ENCODE data around the gene AP2A1.

The AP2A1 gene

DNA sequence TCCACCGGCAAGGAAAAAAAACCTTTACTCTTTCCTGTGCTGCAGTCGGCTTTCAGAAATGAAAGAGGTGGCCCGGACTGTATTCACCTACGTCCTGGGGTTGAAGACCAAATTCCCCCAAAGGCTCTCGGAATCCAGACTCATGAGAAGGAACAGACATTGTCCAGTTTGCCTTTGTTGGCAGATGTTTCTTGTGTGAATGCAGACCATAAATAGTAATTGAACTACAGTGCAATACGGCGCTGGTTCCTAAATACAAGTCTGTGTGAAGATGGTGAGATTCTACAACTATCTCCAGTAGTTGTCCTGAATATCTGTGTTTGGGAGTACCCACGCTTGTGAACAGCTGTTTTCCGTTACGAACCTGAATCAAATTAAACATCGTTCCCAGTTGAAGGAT, 72.9 kb downstream of the AP2A1 start:
- no peak overlapping the region for H3K4me3 ChIP-seq (ENCODE audit: control insufficient read depth, low read depth, low read length)
- no peak for DNase-seq (ENCODE audit: low read depth)
- TF ChIP-seq, protein P1, sequence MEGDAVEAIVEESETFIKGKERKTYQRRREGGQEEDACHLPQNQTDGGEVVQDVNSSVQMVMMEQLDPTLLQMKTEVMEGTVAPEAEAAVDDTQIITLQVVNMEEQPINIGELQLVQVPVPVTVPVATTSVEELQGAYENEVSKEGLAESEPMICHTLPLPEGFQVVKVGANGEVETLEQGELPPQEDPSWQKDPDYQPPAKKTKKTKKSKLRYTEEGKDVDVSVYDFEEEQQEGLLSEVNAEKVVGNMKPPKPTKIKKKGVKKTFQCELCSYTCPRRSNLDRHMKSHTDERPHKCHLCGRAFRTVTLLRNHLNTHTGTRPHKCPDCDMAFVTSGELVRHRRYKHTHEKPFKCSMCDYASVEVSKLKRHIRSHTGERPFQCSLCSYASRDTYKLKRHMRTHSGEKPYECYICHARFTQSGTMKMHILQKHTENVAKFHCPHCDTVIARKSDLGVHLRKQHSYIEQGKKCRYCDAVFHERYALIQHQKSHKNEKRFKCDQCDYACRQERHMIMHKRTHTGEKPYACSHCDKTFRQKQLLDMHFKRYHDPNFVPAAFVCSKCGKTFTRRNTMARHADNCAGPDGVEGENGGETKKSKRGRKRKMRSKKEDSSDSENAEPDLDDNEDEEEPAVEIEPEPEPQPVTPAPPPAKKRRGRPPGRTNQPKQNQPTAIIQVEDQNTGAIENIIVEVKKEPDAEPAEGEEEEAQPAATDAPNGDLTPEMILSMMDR (IDR thresholded peaks at IDR 0.05; ENCODE audit: control insufficient read depth, insufficient read depth, low read depth, low read length, missing control alignments), result no peak

GRCh38 chr19:49840321-49840720, 73.5 kb downstream of the AP2A1 start:
- TF ChIP-seq, protein P1 (IDR thresholded peaks at IDR 0.05; ENCODE audit: control insufficient read depth, insufficient read depth, low read depth, low read length, missing control alignments), result no peak
- no peak overlapping the region for H3K4me3 ChIP-seq (ENCODE audit: control insufficient read depth, low read depth, low read length)
- no peak for DNase-seq (ENCODE audit: low read depth)

DNA sequence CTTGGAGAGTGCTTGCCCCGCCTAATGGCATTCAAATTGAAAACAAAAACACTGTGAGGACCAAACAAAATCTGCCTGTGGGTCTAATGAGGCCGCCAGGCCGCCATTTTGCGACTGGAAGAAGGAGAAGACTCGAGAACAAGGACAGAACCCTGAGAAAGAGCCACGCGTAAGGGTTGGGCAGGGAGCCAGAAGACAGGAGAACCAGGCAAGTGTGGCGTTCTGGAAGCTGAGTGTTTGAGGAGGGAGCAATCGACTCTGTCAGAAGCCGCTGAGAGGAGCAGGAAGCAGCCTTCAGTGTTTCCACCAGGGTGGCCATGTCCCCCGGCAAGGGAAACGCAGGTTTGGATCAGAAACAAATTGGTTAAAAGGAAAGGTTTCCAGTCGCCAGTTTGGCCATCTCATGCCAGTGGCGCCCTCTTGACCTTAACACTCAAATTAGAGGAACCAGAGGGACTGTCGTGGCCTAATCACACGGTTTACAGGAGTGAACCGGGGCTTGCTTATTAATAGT, 74.0 kb downstream of the AP2A1 start:
- DNase-seq (ENCODE audit: low read depth), result no peak
- TF ChIP-seq, protein P1 (IDR thresholded peaks at IDR 0.05; ENCODE audit: control insufficient read depth, insufficient read depth, low read depth, low read length, missing control alignments), result no peak
- H3K4me3 ChIP-seq (ENCODE audit: control insufficient read depth, low read depth, low read length), result no peak overlapping the region

GRCh38 chr19:49843265-49843664, 76.5 kb downstream of the AP2A1 start:
- TF ChIP-seq, protein P1 (IDR thresholded peaks at IDR 0.05; ENCODE audit: control insufficient read depth, insufficient read depth, low read depth, low read length, missing control alignments), result no peak
- H3K4me3 ChIP-seq (ENCODE audit: control insufficient read depth, low read depth, low read length), result no peak overlapping the region
- no peak for DNase-seq (ENCODE audit: low read depth)

GRCh38 chr19:49844138-49845095, 77.6 kb downstream of the AP2A1 start:
- TF ChIP-seq, protein P1 (IDR thresholded peaks at IDR 0.05; ENCODE audit: control insufficient read depth, insufficient read depth, low read depth, low read length, missing control alignments), result no peak
- DNase-seq (ENCODE audit: low read depth), result no peak
- no peak overlapping the region for H3K4me3 ChIP-seq (ENCODE audit: control insufficient read depth, low read depth, low read length)

DNA sequence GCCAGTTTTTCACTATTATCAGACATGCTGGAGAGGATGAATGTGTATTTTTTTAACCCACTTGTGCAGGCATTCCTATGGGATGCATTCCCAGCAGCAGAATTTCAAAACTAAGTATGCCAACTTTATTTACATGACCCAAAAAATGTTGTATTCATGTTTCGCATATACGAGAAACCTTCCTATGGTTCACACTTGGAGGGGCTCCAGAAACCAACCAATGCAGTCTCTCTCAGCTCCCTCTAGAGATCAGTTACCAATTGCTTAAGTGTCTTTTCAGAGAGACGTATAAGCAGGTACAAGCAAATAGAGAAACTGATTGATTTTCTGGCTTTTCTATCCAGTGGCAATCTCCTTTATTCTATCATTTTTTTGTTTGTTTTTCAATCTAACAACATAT, 78.6 kb downstream of the AP2A1 start:
- TF ChIP-seq, protein P1 (IDR thresholded peaks at IDR 0.05; ENCODE audit: control insufficient read depth, insufficient read depth, low read depth, low read length, missing control alignments), result no peak
- DNase-seq (ENCODE audit: low read depth), result no peak

More for the DNA sequence above, 78.6 kb downstream of the AP2A1 start:
- no peak overlapping the region for H3K4me3 ChIP-seq (ENCODE audit: control insufficient read depth, low read depth, low read length)
